ENCODE measurements around the gene NTM. TPM values are rescaled to one million over a fixed set of nuclear protein-coding genes. Genes with fewer than 3 reads are reported as not detected.
"Not testable (repeated sequence)": the region's sequence is repeated elsewhere in the genome, so short reads cannot be mapped to it uniquely, and the experiment has no call there.

NTM gene
- polyA plus RNA-seq, 1 donor = 10.4 TPM

GRCh38 chr11:132057266-132057665 is 686.9 kb downstream of the NTM start:
- DNase-seq = no peak

- DNase-seq = no peak
These were observed 687.9 kb downstream of the NTM start for GRCh38 chr11:132058211-132058772.

GRCh38 chr11:132060567-132060966 is 690.2 kb downstream of the NTM start:
- no peak for DNase-seq

GRCh38 chr11:132062031-132062430 is 691.6 kb downstream of the NTM start:
- DNase-seq = no peak

GRCh38 chr11:132062541-132062940 is 692.1 kb downstream of the NTM start:
- DNase-seq = no peak

- no peak for DNase-seq
These were observed 694.7 kb downstream of the NTM start for GRCh38 chr11:132064987-132065620.

- no peak for DNase-seq
These were observed 698.1 kb downstream of the NTM start for GRCh38 chr11:132068556-132068955.

GRCh38 chr11:132069593-132069992 is 699.2 kb downstream of the NTM start:
- not testable (repeated sequence) for DNase-seq

- not testable (repeated sequence) for DNase-seq
These were observed 700.5 kb downstream of the NTM start for GRCh38 chr11:132070907-132071306.

GRCh38 chr11:132072044-132072857 is 701.8 kb downstream of the NTM start:
- no peak for DNase-seq

GRCh38 chr11:132072858-132073211 is 702.4 kb downstream of the NTM start:
- no peak for DNase-seq

GRCh38 chr11:132073787-132074186 is 703.4 kb downstream of the NTM start:
- no peak for DNase-seq

GRCh38 chr11:132075447-132075846 is 705.0 kb downstream of the NTM start:
- DNase-seq = no peak

- DNase-seq = no peak
These were observed 707.0 kb downstream of the NTM start for GRCh38 chr11:132077416-132077815.

GRCh38 chr11:132078264-132079076 is 708.1 kb downstream of the NTM start:
- no peak for DNase-seq

GRCh38 chr11:132080127-132080526 is 709.7 kb downstream of the NTM start:
- DNase-seq = no peak

- no peak for DNase-seq
These were observed 712.2 kb downstream of the NTM start for GRCh38 chr11:132082566-132082965.

- DNase-seq = no peak
These were observed 714.0 kb downstream of the NTM start for GRCh38 chr11:132084433-132084832.

GRCh38 chr11:132087148-132087547 is 716.7 kb downstream of the NTM start:
- DNase-seq = no peak

- DNase-seq = no peak
These were observed 718.1 kb downstream of the NTM start for GRCh38 chr11:132088551-132088950.

- no peak for DNase-seq
These were observed 723.3 kb downstream of the NTM start for GRCh38 chr11:132093536-132094259.

GRCh38 chr11:132094598-132094997 is 724.2 kb downstream of the NTM start:
- no peak for DNase-seq
